ENCODE data around the gene AK8.

DNA sequence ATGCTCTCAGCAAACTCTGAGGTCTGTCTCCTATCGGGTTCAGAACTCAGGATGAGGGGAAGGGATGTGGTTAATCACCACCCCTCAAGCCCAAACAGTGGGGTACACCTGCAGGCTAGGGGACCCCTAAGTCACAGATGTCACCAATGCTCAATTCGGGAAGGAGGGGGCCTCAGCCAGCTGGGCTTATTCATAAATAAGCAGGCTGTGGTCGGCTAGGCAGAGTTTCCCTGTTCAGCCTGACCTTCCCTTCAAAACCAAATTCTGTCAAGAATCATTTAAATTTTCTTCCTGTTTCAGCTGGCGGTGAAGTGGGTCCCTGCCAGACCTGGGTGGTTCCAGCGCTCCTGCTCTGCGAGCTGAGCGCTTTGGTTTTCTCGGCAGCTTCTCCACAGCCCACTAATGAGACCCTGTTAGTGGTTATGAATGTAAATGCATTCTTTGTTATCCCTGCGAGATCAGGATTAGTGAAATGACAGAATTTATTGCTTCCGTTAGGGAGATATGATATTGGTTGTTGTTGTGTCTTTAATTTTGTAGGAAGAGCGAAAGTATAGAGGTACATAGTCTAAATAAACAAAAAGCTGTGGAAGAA lies 68.3 kb downstream of the AK8 start:
- TF ChIP-seq EP300 (IDR thresholded peaks at IDR 0.05) (no peak), POLR2AphosphoS5 (IDR thresholded peaks at IDR 0.05) (no peak), POLR2A (IDR thresholded peaks at IDR 0.05) (no peak)
- TF ChIP-seq, protein P1, sequence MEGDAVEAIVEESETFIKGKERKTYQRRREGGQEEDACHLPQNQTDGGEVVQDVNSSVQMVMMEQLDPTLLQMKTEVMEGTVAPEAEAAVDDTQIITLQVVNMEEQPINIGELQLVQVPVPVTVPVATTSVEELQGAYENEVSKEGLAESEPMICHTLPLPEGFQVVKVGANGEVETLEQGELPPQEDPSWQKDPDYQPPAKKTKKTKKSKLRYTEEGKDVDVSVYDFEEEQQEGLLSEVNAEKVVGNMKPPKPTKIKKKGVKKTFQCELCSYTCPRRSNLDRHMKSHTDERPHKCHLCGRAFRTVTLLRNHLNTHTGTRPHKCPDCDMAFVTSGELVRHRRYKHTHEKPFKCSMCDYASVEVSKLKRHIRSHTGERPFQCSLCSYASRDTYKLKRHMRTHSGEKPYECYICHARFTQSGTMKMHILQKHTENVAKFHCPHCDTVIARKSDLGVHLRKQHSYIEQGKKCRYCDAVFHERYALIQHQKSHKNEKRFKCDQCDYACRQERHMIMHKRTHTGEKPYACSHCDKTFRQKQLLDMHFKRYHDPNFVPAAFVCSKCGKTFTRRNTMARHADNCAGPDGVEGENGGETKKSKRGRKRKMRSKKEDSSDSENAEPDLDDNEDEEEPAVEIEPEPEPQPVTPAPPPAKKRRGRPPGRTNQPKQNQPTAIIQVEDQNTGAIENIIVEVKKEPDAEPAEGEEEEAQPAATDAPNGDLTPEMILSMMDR (IDR thresholded peaks at IDR 0.05): no peak
